Stomach (tissue), 9 donors: ENCODE data around the gene TSPAN12. TPM values are rescaled to one million over a fixed set of nuclear protein-coding genes. Genes with fewer than 3 reads are reported as not detected.

ENCODE experiments used
- DNase-seq, 2 donors: peaks; one replicate each; pipeline versions ENCODE4 v3.0.0 to v3.0.0-alpha.2; 2013 to 2019
- H3K27ac ChIP-seq, 5 donors: fragments of 200-600 bp in 4 of 5; sonication (generic) in 4 of 5; one replicate each; pipeline ENCODE4 v1.5.1; 2013 to 2019; ENCODE audit warnings: mild to moderate bottlenecking in 1 of 5, moderate library complexity in 1 of 5
- H3K27me3 ChIP-seq, 3 donors: fragments of 200-600 bp; sonication (generic); one replicate each; pipeline ENCODE4 v1.5.1; 2017 to 2019; ENCODE audit warnings: mixed run types in 1 of 3
- H3K36me3 ChIP-seq, 4 donors: fragments of 200-600 bp; sonication (generic); 1 replicate in 3 of 4; 2 replicates in 1 of 4; pipeline ENCODE4 v1.5.1; 2016 to 2019
- H3K4me1 ChIP-seq, 4 donors: fragments of 200-600 bp; sonication (generic); one replicate each; pipeline ENCODE4 v1.5.1; 2016 to 2019
- H3K4me3 ChIP-seq, 4 donors: fragments of 200-600 bp; sonication (generic) in 3 of 4; one replicate each; pipeline ENCODE4 v1.5.1; 2016 to 2019; ENCODE audit warnings: mild to moderate bottlenecking in 1 of 4
- H3K9me3 ChIP-seq, 4 donors: fragments of 200-600 bp; sonication (generic); one replicate each; pipeline ENCODE4 v1.5.1; 2016 to 2019
- CTCF ChIP-seq, 7 experiments: fragments of 450-650 bp in 4 of 7; fragments of 200-600 bp in 3 of 7; sonication (generic) in 3 of 7; IDR thresholded peaks; one replicate each; pipeline ENCODE4 v1.5.1; 2016 to 2019; ENCODE audit warnings: antibody characterized with exemption in 7 of 7, control low read depth in 2 of 7, mild to moderate bottlenecking in 1 of 7
- EP300 ChIP-seq: sonication (generic); formaldehyde crosslinking; IDR thresholded peaks from one replicate; pipeline ENCODE4 v1.6.1; 2017; ENCODE audit warnings: antibody characterized with exemption
- POLR2A ChIP-seq, 4 donors: fragments of 450-650 bp; IDR thresholded peaks; one replicate each; pipeline ENCODE4 v1.6.1; 2016; ENCODE audit warnings: antibody characterized with exemption in 4 of 4, control low read depth in 2 of 4, mild to moderate bottlenecking in 1 of 4, moderate library complexity in 1 of 4
- POLR2AphosphoS5 ChIP-seq, 3 donors: sonication (generic); formaldehyde crosslinking; IDR thresholded peaks; one replicate each; pipeline ENCODE4 v1.6.1; 2016; ENCODE audit warnings: antibody characterized with exemption in 3 of 3
- WGBS, 5 donors: extraction: QIAGEN DNeasy Blood & Tissue Kit in 3 of 5; methylation state at CpG; one replicate each; pipeline versions ENCODE4 v1.1.5 to v1.1.7; 2013 to 2018; 5-methylcytosine and 5-hydroxymethylcytosine counted together
- intact Hi-C: fragments of 100-400 bp; cut with DNase I; formaldehyde crosslinking; loops from one replicate; pipeline ENCODE4 v1.15.1; 2023; ENCODE audit warnings: low total_unique reads
- polyA plus RNA-seq, 3 donors: library from polyadenylated mRNA; stranded (reverse); fragments of 200-250 nt; gene quantifications; one replicate each; pipeline ENCODE4 v1.2.3, GENCODE V29; 2013
- total RNA-seq, 5 donors: library from RNA; depleted of rRNA; stranded (reverse); fragments of >200 nt; gene quantifications; one replicate each; pipeline versions ENCODE4 v1.1.0 to v1.2.3, GENCODE V29; 2014 to 2016
- donor health status: healthy with polysubstance abuse.
- donor health status: Bipolar disorder and iron deficiency.
- donor health status: healthy.

TSPAN12 gene
- total and polyA plus RNA-seq, 8 donors: 9.8 to 26.6 (median 18.0) TPM; not detected in 1

DNA sequence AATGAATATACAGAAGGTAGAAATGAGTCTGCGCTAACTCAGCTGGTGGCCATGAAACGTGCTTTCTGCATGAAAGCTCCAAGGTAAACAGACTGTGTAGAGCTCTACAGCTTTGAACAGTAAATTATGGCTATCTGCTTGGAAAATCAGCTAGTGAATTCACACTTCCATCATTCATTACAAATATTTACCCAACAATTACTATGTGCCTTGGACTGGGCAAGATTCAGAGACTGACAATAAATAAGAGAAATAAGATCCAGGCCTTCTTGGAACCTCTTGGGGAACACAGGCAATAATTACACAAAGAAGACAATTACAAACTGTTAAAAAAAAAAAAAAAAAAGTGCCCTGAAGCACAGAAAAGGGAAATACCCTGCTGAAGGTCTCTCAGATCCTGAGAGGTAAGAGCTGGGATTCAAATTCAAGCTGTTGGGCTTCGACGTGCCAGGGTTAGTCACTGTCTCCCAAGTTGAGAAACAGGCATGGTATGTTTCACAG lies 15.8 kb downstream of the TSPAN12 start:
- Histone ChIP-seq H3K4me3 (no peak overlapping the region), H3K36me3 (peaks cover 0 to 7% (median 2%) of the 10 kb centered on the region in 4 donors), H3K9me3 (no peaks in the 10 kb centered on the region), H3K27me3 (no peaks in the 10 kb centered on the region), H3K27ac (peak overlapping the region in 3 of 5 donors; percentile 17 to 82 (median 37)), H3K4me1 (peaks cover 0 to 7% (median 3%) of the 10 kb centered on the region in 4 donors)
- DNase-seq: peak; percentile 33 to 71
- TF ChIP-seq POLR2A (IDR thresholded peaks at IDR 0.05) (no peak), CTCF (IDR thresholded peaks at IDR 0.05) (no peak), POLR2AphosphoS5 (IDR thresholded peaks at IDR 0.05) (no peak), EP300 (no peak)
- intact Hi-C loops: no loop called here
- WGBS, 5 donors: 41 to 62% (median 53%) methylated on average over 4 of the region's 4 CpGs

GRCh38 chr7:120841608-120842007 lies 16.3 kb downstream of the TSPAN12 start:
- intact Hi-C loops: no loop called here
- no peaks in the 10 kb centered on the region for H3K27me3 ChIP-seq

DNA sequence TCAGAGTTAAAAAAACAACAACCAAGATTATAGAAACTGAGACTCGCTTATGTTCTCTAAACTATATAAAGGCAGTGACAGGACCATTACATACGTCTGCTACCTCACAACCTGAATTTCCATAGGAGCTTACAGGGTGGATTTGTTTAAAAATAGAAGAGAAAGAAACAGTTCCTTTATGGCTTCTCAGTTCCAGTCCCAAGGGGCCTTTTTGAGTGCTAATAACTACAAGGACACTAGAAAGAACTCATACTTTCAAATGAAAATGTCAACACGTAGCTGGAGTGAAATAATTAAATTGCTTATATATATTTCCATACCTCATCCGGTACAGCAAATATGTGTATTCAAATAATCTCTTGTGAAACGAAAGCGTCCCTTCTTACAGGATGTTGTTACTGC lies 19.7 kb downstream of the TSPAN12 start:
- H3K36me3 ChIP-seq: peaks cover 0 to 16% (median 9%) of the 10 kb centered on the region in 4 donors
- H3K4me3 ChIP-seq: no peak overlapping the region
- TF ChIP-seq EP300 (no peak), POLR2A (IDR thresholded peaks at IDR 0.05) (no peak), CTCF (IDR thresholded peaks at IDR 0.05) (no peak), POLR2AphosphoS5 (IDR thresholded peaks at IDR 0.05) (no peak)

More at GRCh38 chr7:120841608-120842007, 16.3 kb downstream of the TSPAN12 start:
- Histone ChIP-seq H3K36me3 (peaks cover 0 to 7% (median 3%) of the 10 kb centered on the region in 4 donors), H3K4me1 (peaks cover 0 to 7% (median 3%) of the 10 kb centered on the region in 4 donors), H3K4me3 (no peak overlapping the region), H3K27ac (no peak overlapping the region), H3K9me3 (no peaks in the 10 kb centered on the region)
- TF ChIP-seq POLR2A (IDR thresholded peaks at IDR 0.05) (no peak), POLR2AphosphoS5 (IDR thresholded peaks at IDR 0.05) (no peak), CTCF (IDR thresholded peaks at IDR 0.05) (no peak), EP300 (no peak)
- 32 to 66% (median 50%) methylated on average over 2 of the region's 2 CpGs for WGBS, 5 donors
- DNase-seq: no peak

GRCh38 chr7:120837599-120837998 lies 20.3 kb downstream of the TSPAN12 start:
- WGBS, 5 donors: 87 to 92% (median 88%) methylated on average over 4 of the region's 4 CpGs
- Histone ChIP-seq H3K27me3 (no peaks in the 10 kb centered on the region), H3K9me3 (no peaks in the 10 kb centered on the region), H3K36me3 (peaks cover 0 to 16% (median 9%) of the 10 kb centered on the region in 4 donors), H3K27ac (no peak overlapping the region), H3K4me3 (no peak overlapping the region), H3K4me1 (peaks cover 0 to 7% (median 4%) of the 10 kb centered on the region in 4 donors)
- intact Hi-C loops: no loop called here
- DNase-seq: no peak
- TF ChIP-seq POLR2A (IDR thresholded peaks at IDR 0.05) (no peak), POLR2AphosphoS5 (IDR thresholded peaks at IDR 0.05) (no peak), EP300 (no peak), CTCF (IDR thresholded peaks at IDR 0.05) (no peak)

More for the DNA sequence above, 19.7 kb downstream of the TSPAN12 start:
- H3K4me1 ChIP-seq: peaks cover 0 to 7% (median 4%) of the 10 kb centered on the region in 4 donors
- WGBS, 5 donors: 40 to 61% (median 47%) methylated on average over 6 of the region's 6 CpGs
- intact Hi-C loops: no loop called here
- no peak for DNase-seq
- no peaks in the 10 kb centered on the region for H3K27me3 ChIP-seq
- peak overlapping the region in 1 of 5 donors; percentile 36 for H3K27ac ChIP-seq
- no peaks in the 10 kb centered on the region for H3K9me3 ChIP-seq
